AG08395 (cell line): ENCODE data around the gene TTN.

Experiments
- DNase-seq: peaks from one replicate; pipeline ENCODE4 v3.0.0; 2012; ENCODE audit warnings: mixed read lengths, low spot score

The TTN gene

DNA sequence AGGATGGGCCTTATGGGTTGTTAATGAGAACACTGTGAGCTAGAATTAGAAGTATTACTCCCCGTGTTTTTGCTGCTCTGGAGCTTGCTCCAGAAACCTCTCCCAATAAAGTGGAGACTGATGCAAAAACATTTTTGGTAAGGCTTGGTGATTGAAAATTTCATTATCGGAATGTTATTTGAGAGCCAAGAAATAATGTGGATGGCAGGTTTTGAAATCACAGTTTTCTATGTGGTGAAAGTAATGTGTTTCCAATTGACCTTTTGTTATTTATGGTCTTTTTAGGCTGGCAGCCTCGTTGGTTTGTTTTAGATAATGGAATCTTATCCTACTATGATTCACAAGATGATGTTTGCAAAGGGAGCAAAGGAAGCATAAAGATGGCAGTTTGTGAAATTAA is 321.9 kb downstream of the TTN start:
- DNase-seq: no peak

DNA sequence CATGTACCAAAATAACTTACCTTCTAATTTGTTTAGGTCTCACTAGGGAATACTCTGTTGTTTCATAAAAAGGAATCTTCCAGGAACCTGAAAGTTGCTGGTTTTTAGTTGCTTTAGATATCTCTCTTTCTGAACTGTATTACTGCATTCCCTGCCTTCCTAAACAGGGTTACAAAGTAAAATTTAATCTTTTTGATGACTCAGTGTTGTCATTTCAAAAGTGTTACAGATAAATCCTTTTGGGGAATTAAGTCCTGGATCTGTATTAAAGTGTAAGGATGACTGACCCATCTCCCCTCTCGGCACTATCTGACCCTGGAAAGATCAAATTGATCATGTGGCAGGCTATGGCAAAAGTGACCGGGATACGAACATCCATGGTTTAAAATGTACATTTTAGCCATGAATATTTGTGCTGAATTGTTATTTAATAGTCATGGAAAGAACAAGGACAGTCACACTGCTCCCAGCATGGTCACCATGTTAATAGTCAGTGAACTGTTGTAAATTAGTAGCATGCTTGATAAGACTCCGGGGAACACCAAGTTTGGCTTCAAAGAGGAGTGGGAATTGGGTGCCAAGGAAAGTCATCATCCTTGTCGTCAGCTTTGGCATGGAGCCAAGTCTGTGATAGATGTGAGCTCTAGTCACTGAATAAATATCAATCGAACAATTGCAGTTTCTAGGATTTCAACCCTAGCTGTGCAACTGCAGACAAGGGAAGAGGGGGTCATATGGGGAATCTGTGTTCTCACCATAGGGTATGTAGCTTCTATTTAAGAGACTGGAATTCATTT is 322.8 kb downstream of the TTN start:
- no peak for DNase-seq

DNA sequence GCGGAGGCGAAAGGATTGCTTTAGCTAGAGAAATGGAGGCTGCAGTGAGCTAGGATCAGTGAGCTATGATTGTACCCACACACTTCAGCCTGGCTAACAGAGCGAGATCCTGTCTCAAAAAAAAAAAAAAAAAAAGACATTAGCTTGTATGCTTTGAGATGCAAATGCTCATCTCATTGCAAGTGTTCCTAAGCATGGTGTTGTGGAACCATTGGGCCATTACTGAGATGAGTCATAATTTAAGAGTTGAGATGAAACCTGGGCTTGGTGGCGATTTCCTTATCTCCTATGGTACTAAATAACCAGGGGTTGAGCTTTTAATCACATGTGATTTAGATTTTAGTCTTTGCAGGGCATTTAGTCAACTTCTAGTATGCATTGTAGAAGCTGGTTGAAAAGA is 324.8 kb downstream of the TTN start:
- DNase-seq: no peak

DNA sequence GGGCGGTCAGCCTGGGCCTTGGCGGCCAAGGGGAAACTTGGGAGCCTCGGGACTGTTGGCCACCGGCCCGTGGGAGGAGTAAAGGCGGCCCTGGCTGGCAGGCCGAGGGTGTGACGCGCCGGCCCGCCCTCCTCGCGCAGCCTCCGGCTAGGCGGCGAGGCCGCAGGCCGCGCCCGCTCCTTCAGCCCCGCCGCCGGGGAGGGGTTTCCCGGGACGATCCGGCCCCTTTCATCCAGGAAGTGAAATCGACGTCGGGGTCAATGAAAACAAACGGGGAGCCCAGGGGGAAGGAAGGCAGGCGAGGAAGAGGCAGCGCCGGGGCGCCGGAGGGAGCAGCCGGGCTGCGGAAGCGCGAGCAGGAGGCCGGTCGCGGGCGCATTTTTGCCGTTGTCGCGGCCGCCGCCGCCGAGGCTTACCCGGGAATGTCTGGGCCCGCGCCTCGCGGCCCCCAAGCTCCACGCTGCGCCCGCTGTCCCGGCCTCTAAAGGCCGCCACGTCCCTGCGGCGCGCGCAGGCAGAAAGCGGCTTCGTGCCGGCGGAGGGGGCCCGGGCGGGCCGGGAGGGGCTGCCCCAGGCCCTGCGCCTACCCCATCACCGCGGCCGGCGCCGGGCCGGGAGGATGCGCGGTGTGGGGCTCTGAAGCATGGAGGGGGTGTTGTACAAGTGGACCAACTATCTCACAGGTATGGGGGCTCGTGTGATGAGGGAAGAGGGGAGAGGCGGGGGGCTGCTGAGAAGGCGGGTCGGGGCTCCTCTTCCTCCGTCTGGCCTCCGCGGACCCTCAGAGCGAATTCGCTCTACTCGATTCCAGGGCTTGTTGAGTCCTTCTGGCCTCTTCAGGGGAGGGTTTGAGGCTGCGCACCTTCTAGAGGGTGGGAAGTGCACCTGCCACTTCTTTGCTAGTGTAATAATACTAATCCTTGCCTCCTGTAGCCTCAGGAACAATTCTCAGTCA is 326.7 kb downstream of the TTN start, which contains the start of gene PLEKHA3:
Gene PLEKHA3 (plus strand): TSS at position 231 of the 955 bp plus-strand sequence. CDS start 413 bp downstream, at position 644.
- DNase-seq: peak; percentile 98

DNA sequence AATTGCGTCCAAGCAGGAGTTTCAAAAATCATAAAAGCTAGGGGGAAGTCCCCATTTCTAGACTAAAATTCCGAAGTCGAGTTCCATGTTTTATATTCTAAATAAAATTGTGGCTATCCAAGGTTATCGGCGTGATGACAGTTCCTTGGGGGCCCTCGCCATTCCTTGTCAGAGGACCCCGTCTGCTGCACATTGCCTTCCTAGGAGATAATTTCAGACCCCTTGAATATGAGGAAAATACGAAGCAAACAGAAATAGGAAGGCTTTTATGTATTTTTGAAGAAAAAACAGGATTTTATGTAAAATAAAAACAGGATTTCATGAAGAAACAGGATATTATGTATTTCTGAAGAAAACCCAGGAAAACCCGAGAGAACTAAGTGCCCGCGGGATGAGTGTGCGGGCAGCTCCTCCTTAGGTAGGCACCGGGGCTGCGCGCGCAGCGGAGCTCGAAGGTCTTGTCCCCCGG is 327.4 kb downstream of the TTN start:
- no peak for DNase-seq

DNA sequence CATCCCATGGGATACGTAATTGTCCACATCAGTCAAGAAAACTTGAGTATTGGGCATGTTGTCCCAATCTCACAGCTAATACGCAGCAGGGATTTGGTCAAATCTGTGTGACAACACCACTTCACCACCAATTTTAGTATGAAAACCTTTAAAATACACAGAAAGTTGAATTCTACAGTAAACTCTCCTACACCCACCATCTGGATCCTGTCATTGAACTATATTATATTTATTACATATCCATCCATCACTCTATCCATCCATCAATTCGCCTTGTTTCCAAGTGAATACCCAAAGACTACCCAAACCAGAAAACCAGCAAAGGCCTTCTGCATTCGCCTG is 328.0 kb downstream of the TTN start:
- no peak for DNase-seq

DNA sequence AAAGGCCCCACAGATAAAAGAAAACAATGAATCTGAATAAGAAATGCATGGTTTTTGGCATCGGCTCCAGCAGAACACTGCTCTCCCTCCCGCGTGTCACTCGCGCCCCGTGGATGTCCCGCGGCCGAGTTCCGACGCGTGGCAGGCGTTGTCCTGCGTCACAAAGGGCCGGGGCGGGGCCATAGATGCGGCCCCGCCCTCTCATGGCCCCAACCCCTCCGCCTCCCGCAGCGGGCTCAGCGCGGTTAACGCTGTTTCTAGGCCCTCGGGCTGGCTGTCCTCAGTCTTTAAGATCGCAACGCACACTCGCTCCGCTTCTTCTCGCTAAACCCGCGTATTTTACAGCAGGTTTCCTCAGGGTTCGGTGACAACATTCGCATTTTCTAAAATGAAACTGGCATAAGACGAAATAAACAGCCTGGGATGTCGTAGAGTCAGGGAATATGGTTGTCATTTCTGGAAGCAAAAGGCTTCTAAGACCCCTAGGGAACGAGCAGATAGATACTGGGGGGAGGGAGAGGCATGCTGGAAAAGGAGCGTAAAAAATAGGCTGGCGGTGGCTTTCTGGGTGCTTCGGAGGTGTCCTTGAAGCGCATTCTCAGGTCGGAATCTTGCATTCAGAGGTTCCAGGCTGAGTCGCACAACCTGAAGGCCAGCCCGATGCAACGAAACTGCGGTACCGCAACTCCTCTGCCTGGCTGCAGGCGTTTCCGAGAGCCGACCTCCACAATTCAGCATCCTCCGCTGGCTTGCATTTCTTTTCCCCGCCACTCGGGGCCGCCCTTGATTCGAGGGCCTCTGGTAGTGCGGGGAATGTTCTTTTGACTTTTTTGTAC is 328.6 kb downstream of the TTN start, which contains the start of gene FKBP7:
Gene FKBP7 (minus strand): TSS at position 162 of the 836 bp plus-strand sequence. CDS start 101 bp downstream, at position 61.
- peak; percentile 89 for DNase-seq

DNA sequence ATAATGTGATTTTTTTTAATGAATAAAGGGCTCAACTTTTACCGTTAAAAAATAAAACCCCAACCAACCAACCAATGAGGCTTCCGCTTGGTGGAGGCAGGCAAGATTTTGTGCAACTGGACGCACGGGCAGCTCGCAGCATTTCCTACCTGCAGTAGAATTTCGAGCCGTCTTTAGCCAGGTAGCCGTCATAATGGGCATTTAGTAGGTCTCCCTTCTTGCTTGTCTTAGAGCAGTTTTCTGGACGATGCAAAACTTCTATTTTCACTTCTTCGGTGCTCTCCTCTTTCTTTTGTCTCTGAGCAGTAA is 329.1 kb downstream of the TTN start:
- no peak for DNase-seq

DNA sequence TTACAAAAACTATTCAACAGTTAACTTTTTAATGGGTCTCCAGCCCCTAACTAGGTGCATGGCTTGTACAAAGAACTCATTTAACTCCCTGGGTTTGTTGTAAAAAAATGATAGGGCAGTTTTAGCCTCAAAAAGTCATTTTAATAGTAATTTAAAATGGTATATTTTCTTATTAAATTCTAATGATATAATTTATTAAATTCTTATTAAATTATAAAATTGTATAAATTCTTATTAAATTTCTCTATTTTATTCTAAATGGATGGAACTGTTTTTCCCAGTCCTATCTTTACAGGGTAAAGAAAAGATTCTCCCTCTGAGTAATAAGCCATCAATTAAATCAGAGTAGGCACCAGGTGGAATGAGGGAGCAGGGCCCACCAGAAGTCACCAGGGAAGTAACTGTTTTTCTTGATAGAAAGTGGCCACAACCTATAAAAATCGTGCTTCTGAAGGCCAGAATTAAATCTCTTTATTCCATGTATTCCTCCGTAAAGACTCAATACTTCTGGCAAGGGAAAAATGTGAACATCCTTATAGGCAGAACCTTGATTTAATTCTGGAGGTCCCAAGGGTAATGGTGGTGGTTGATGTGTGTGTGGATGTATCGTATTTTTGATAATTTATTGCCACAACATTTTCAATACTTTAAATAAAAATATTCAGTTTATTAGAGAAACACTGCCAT is 329.6 kb downstream of the TTN start:
- no peak for DNase-seq

DNA sequence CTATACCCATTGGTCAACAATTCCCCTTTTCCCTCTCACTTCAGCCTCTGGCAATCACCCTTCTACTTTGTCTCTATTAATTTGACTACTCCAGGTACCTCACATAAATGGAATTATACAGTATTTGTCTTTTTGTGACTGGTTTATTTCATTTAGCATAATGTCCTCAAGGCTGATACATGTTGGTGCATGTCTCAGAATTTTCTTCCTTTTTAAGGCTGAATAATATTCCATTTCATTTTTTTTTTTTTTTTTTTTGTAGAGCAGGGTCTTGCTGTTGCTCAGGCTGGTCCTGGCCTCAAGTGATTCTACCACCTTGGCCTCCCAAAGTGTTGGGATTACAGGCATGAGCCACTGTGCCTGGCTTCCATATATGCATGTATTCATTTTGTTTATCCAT is 330.7 kb downstream of the TTN start:
- no peak for DNase-seq
